Uterus (tissue), 2 donors: Measurements from ENCODE around the gene PRKCD.

Experiments
- CTCF ChIP-seq, 4 experiments: fragments of 200-600 bp in 2 of 4; fragments of 450-650 bp in 2 of 4; sonication (generic) in 2 of 4; IDR thresholded peaks; one replicate each; pipeline ENCODE4 v1.5.1; 2016 to 2019; ENCODE audit warnings: antibody characterized with exemption in 4 of 4, mild to moderate bottlenecking in 2 of 4, moderate library complexity in 1 of 4
- POLR2A ChIP-seq, 2 donors: fragments of 450-650 bp; IDR thresholded peaks; one replicate each; pipeline ENCODE4 v1.6.1; 2016; ENCODE audit warnings: antibody characterized with exemption in 2 of 2, mild to moderate bottlenecking in 1 of 2, moderate library complexity in 1 of 2

GRCh38 chr3:53154881-53155285, 6.1 kb upstream of the PRKCD start:
- no peak for TF ChIP-seq CTCF (IDR thresholded peaks at IDR 0.05)
- TF ChIP-seq POLR2A (IDR thresholded peaks at IDR 0.05): no peak
